CD4-positive, alpha-beta T cell (primary cell): Measurements from ENCODE around the gene WDFY4. TPM values are rescaled to one million over a fixed set of nuclear protein-coding genes. Genes with fewer than 3 reads are reported as not detected.

Experiments used
- ATAC-seq: fragments of 200-7000 bp; cut with Tn5 transposase; one replicate; pipeline ENCODE4 v1.10.0; 2022; ENCODE audit warnings: mild to moderate bottlenecking; ENCODE audit not compliant: poor library complexity
- CTCF ChIA-PET: fragments of 350-600 bp; sonication (Branson Sonifier 250); formaldehyde crosslinking; loops from one replicate; lab custom pipeline; 2021; ENCODE audit warnings: antibody characterized with exemption, inconsistent platforms; lab: Charles Lee
- POLR2A ChIA-PET: fragments of 350-600 bp; sonication (Branson Sonifier 250); formaldehyde crosslinking; loops from one replicate; lab custom pipeline; 2021; ENCODE audit warnings: antibody characterized with exemption, inconsistent platforms; lab: Charles Lee
- DNase-seq, 14 experiments: peaks; one replicate each; pipeline ENCODE4 v3.0.0-alpha.2; 2013 to 2020; ENCODE audit warnings: mixed read lengths in 2 of 14
- H3K27ac ChIP-seq, 2 donors: one replicate each; pipeline versions ENCODE4 v1.5.1 to v1.7.0; 2013; ENCODE audit warnings: low read length in 2 of 2, low read depth in 1 of 2, mild to moderate bottlenecking in 1 of 2
- H3K27me3 ChIP-seq, 2 experiments: 1 replicate in 1 of 2; 2 replicates in 1 of 2; pipeline versions ENCODE4 v1.6.1 to v1.7.0; 2013; ENCODE audit warnings: low read length in 2 of 2, control low read depth in 1 of 2, mild to moderate bottlenecking in 1 of 2, moderate library complexity in 1 of 2; ENCODE audit not compliant: insufficient read depth in 2 of 2, control insufficient read depth in 1 of 2
- H3K36me3 ChIP-seq: one replicate; pipeline ENCODE4 v1.6.1; 2013; ENCODE audit warnings: low read length, control low read depth; ENCODE audit not compliant: insufficient read depth
- H3K4me1 ChIP-seq: one replicate; pipeline ENCODE4 v1.6.1; 2013; ENCODE audit warnings: low read length, control low read depth; ENCODE audit not compliant: insufficient read depth
- H3K4me3 ChIP-seq: one replicate; pipeline ENCODE4 v1.5.1; 2013; ENCODE audit warnings: mild to moderate bottlenecking, low read length, moderate library complexity
- H3K9me3 ChIP-seq, 2 experiments: 1 replicate in 1 of 2; 2 replicates in 1 of 2; pipeline versions ENCODE4 v1.6.1 to v1.7.0; 2013; ENCODE audit warnings: low read length in 2 of 2, mild to moderate bottlenecking in 2 of 2, control low read depth in 1 of 2, moderate library complexity in 1 of 2; ENCODE audit not compliant: control insufficient read depth in 1 of 2, insufficient read depth in 1 of 2
- H3K27ac Mint-ChIP-seq: one replicate; pipeline ENCODE4 v1.8.0; 2020; ENCODE audit warnings: mixed read lengths
- H3K27me3 Mint-ChIP-seq: one replicate; pipeline ENCODE4 v1.8.0; 2021; ENCODE audit warnings: mixed read lengths
- H3K36me3 Mint-ChIP-seq: one replicate; pipeline ENCODE4 v1.8.0; 2021; ENCODE audit warnings: low read depth, mixed read lengths
- H3K4me1 Mint-ChIP-seq: one replicate; pipeline ENCODE4 v1.8.0; 2021; ENCODE audit warnings: low read depth, mixed read lengths
- H3K4me3 Mint-ChIP-seq: one replicate; pipeline ENCODE4 v1.8.0; 2020; ENCODE audit warnings: mild to moderate bottlenecking, mixed read lengths
- H3K9me3 Mint-ChIP-seq: one replicate; pipeline ENCODE4 v1.8.0; 2020; ENCODE audit warnings: mixed read lengths
- CTCF ChIP-seq: fragments of 200-600 bp; IDR thresholded peaks from one replicate; pipeline ENCODE4 v1.8.0; 2022; ENCODE audit warnings: antibody characterized with exemption, mild to moderate bottlenecking
- intact Hi-C, 2 experiments: fragments of 100-400 bp; cut with DNase I in 1 of 2; cut with micrococcal nuclease in 1 of 2; formaldehyde crosslinking; loops; one replicate each; pipeline versions ENCODE4 v1.15.1 to v1.9.0; 2023 to 2025; cut with DNase I, micrococcal nuclease
- total RNA-seq, 174 experiments: library from RNA in 2 of 174; stranded (reverse) in 2 of 174; gene quantifications; one replicate each; pipeline ENCODE4 v1.2.3 and lab custom pipeline; 2021 to 2026

WDFY4 gene
- total RNA-seq, 2 experiments from 2014 or later = 1.3 to 2.5 TPM

- Mint-ChIP-seq H3K4me3 (no peak overlapping the region), H3K27me3 (peaks cover 31% of the 10 kb centered on the region), H3K36me3 (no peaks in the 10 kb centered on the region), H3K4me1 (peaks cover 5% of the 10 kb centered on the region), H3K27ac (no peak overlapping the region), H3K9me3 (no peaks in the 10 kb centered on the region)
- no peak for TF ChIP-seq CTCF
- Histone ChIP-seq H3K27me3 (peaks cover 7 to 9% of the 10 kb centered on the region in 2 experiments), H3K4me1 (peaks cover 16% of the 10 kb centered on the region), H3K27ac (no peak overlapping the region), H3K36me3 (no peaks in the 10 kb centered on the region), H3K9me3 (peaks cover 0 to 13% of the 10 kb centered on the region in 2 experiments), H3K4me3 (no peak overlapping the region)
- DNase-seq (no peak), ATAC-seq (no peak)
- POLR2A ChIA-PET = no interaction called here
- intact Hi-C loops = no loop called here
- CTCF ChIA-PET = no interaction called here
Measured at GRCh38 chr10:48651839-48652238, 32.8 kb upstream of the WDFY4 start.

- H3K9me3 Mint-ChIP-seq = no peaks in the 10 kb centered on the region
- ATAC-seq (no peak), DNase-seq (no peak)
- ChIA-PET CTCF (no interaction called here), POLR2A (no interaction called here)
- peaks cover 5% of the 10 kb centered on the region for H3K4me1 Mint-ChIP-seq
- peaks cover 19% of the 10 kb centered on the region for H3K4me1 ChIP-seq
- intact Hi-C loops = no loop called here
- peaks cover 9 to 10% of the 10 kb centered on the region in 2 experiments for H3K27me3 ChIP-seq
- no peak overlapping the region for H3K27ac ChIP-seq
- H3K27me3 Mint-ChIP-seq = peaks cover 31% of the 10 kb centered on the region
- peaks cover 0 to 15% of the 10 kb centered on the region in 2 experiments for H3K9me3 ChIP-seq
- no peak overlapping the region for H3K27ac Mint-ChIP-seq
- no peak for TF ChIP-seq CTCF
- no peaks in the 10 kb centered on the region for H3K36me3 Mint-ChIP-seq
- H3K4me3 Mint-ChIP-seq = no peak overlapping the region
- H3K4me3 ChIP-seq = no peak overlapping the region
- H3K36me3 ChIP-seq = no peaks in the 10 kb centered on the region
Measured at GRCh38 chr10:48652344-48652743, 32.3 kb upstream of the WDFY4 start.

GRCh38 chr10:48653347-48653746, 31.3 kb upstream of the WDFY4 start:
- H3K4me3 Mint-ChIP-seq = no peak overlapping the region
- no peaks in the 10 kb centered on the region for H3K36me3 Mint-ChIP-seq
- Histone ChIP-seq H3K4me1 (peaks cover 19% of the 10 kb centered on the region), H3K27me3 (peaks cover 9 to 10% of the 10 kb centered on the region in 2 experiments), H3K27ac (no peak overlapping the region), H3K4me3 (no peak overlapping the region), H3K36me3 (no peaks in the 10 kb centered on the region), H3K9me3 (peaks cover 0 to 15% of the 10 kb centered on the region in 2 experiments)
- H3K27me3 Mint-ChIP-seq = peaks cover 35% of the 10 kb centered on the region
- ChIA-PET POLR2A (no interaction called here), CTCF (no interaction called here)
- H3K4me1 Mint-ChIP-seq = peaks cover 5% of the 10 kb centered on the region
- H3K9me3 Mint-ChIP-seq = no peaks in the 10 kb centered on the region
- TF ChIP-seq CTCF = no peak
- intact Hi-C loops = no loop called here
- no peak for ATAC-seq
- no peak for DNase-seq
- no peak overlapping the region for H3K27ac Mint-ChIP-seq
